ENCODE measurements around the gene SLC28A1.

DNA sequence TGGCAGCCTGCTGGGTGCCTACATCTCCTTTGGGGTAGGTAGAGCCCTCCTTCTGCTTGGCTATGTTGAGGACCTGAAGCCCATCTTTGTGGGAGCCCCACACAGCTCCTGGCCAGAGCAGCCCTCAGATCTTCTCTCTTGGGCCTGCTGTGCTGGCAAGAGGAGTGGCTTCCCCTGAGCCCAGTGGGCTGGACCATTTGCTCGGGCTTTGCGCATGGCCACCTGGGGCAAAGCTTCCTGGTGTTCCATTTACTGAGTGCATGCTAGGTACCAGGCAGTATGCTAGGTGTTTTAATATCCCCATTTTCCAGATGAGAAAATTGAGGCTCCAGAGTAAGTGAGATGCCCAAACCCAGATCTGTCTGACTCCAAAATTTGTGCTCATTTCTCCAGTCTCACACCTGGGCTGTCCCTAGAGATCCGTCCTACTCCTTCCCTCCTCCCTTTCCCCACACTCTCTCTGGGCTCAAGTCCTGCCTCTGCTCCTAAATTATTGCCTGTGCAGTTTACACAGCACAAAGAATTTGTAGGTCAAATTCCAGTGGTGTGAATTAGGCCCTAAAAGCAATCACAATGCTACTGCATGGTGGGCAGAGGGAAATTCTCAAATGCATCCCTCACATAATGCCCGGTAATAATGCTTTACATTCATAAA is 39.7 kb downstream of the SLC28A1 start:
- TF ChIP-seq CTCF (IDR thresholded peaks at IDR 0.05) (no peak), POLR2A (IDR thresholded peaks at IDR 0.05) (no peak)
